Liver (tissue), 3 donors: Measurements from ENCODE around the gene PIGM.

Source experiments
- CTCF ChIP-seq: fragments of 150-350 bp; IDR thresholded peaks from 2 replicates; pipeline ENCODE4 v1.5.1; 2017; ENCODE audit warnings: improper control_type of control experiment, low read depth, low read length; ENCODE audit not compliant: missing input control
- FOXA1 ChIP-seq: IDR thresholded peaks from 2 replicates; pipeline ENCODE4 v1.6.1; 2016; ENCODE audit warnings: antibody characterized with exemption
- GABPA ChIP-seq, 2 donors: IDR thresholded peaks in 1 of 2; conservative IDR thresholded peaks in 1 of 2; 2 replicates each; pipeline ENCODE4 v1.6.1; 2016; ENCODE audit warnings: antibody characterized with exemption in 2 of 2, mild to moderate bottlenecking in 1 of 2, moderate library complexity in 1 of 2
- JUND ChIP-seq, 2 donors: IDR thresholded peaks; 2 replicates each; pipeline ENCODE4 v1.6.1; 2016; ENCODE audit warnings: antibody characterized with exemption in 2 of 2
- MAX ChIP-seq: IDR thresholded peaks from 2 replicates; pipeline ENCODE4 v1.6.1; 2016; ENCODE audit warnings: antibody characterized with exemption
- RAD21 ChIP-seq, 2 donors: IDR thresholded peaks; 2 replicates each; pipeline ENCODE4 v1.6.1; 2016; ENCODE audit warnings: antibody characterized with exemption in 2 of 2, mild to moderate bottlenecking in 2 of 2
- TAF1 ChIP-seq: conservative IDR thresholded peaks from 2 replicates; pipeline ENCODE4 v1.6.1; 2016; ENCODE audit warnings: antibody characterized with exemption, mild to moderate bottlenecking
- donor health status: healthy.
- donor health status: healthy.

- no peak for TF ChIP-seq CTCF
- no peak for TF ChIP-seq RAD21 (IDR thresholded peaks at IDR 0.05)
- TF ChIP-seq MAX: no peak
- TF ChIP-seq TAF1: no peak
- TF ChIP-seq FOXA1: no peak
- TF ChIP-seq GABPA (IDR thresholded peaks at IDR 0.05 in 1 of 2, conservative IDR thresholded peaks at IDR 0.05 in 1 of 2): no peak
- TF ChIP-seq JUND (IDR thresholded peaks at IDR 0.05): no peak
These were observed 37.9 kb downstream of the PIGM start for GRCh38 chr1:159993911-159994310.
